Thyroid gland (tissue), 4 donors: ENCODE results near the gene WNT4. TPM values are rescaled to one million over a fixed set of nuclear protein-coding genes. Genes with fewer than 3 reads are reported as not detected.

ENCODE experiments used
- DNase-seq, 2 donors: peaks; one replicate each; pipeline ENCODE4 v3.0.0-alpha.2; 2019
- H3K27ac ChIP-seq, 3 donors: fragments of 200-600 bp; sonication (generic); 1 replicate in 2 of 3; 2 replicates in 1 of 3; pipeline ENCODE4 v1.5.1; 2016 to 2019; ENCODE audit warnings: mild to moderate bottlenecking in 1 of 3, moderate library complexity in 1 of 3
- H3K27me3 ChIP-seq: fragments of 200-600 bp; sonication (generic); one replicate; pipeline ENCODE4 v1.5.1; 2019
- H3K36me3 ChIP-seq, 2 donors: fragments of 200-600 bp; sonication (generic); one replicate each; pipeline ENCODE4 v1.5.1; 2016 to 2019
- H3K4me1 ChIP-seq, 2 donors: fragments of 200-600 bp; sonication (generic); one replicate each; pipeline ENCODE4 v1.5.1; 2017 to 2019
- H3K4me3 ChIP-seq, 3 donors: fragments of 200-600 bp; sonication (generic); replicated peaks in 1 of 3; 1 replicate in 2 of 3; 2 replicates in 1 of 3; pipeline ENCODE4 v1.5.1; 2016; ENCODE audit warnings: mild to moderate bottlenecking in 1 of 3
- H3K9me3 ChIP-seq: fragments of 200-600 bp; sonication (generic); one replicate; pipeline ENCODE4 v1.5.1; 2017
- POLR2A ChIP-seq, 2 donors: fragments of 450-650 bp; IDR thresholded peaks; one replicate each; pipeline ENCODE4 v1.6.1; 2017; ENCODE audit warnings: antibody characterized with exemption in 2 of 2, mild to moderate bottlenecking in 2 of 2, moderate library complexity in 1 of 2
- WGBS, 2 donors: methylation state at CpG; one replicate each; pipeline ENCODE4 v1.1.5; 2017; 5-methylcytosine and 5-hydroxymethylcytosine counted together
- intact Hi-C: fragments of 100-400 bp; cut with DNase I; formaldehyde crosslinking; loops from one replicate; pipeline ENCODE4 v1.15.1; 2023
- total RNA-seq, 4 donors: library from RNA; depleted of rRNA; stranded (reverse); fragments of >200 nt; gene quantifications; one replicate each; pipeline ENCODE4 v1.2.3, GENCODE V29; 2016
- TF ChIP-seq, protein P1 (sequence below), 6 experiments: fragments of 200-600 bp in 3 of 6; fragments of 450-650 bp in 3 of 6; sonication (generic) in 3 of 6; IDR thresholded peaks; one replicate each; pipeline ENCODE4 v1.5.1; 2016 to 2019; ENCODE audit warnings: antibody characterized with exemption in 6 of 6, mild to moderate bottlenecking in 2 of 6, inconsistent platforms in 1 of 6, moderate library complexity in 1 of 6

The WNT4 gene
- total RNA-seq, 4 donors from 2014 or later, result 0.29 to 3.0 (median 0.43) TPM

DNA sequence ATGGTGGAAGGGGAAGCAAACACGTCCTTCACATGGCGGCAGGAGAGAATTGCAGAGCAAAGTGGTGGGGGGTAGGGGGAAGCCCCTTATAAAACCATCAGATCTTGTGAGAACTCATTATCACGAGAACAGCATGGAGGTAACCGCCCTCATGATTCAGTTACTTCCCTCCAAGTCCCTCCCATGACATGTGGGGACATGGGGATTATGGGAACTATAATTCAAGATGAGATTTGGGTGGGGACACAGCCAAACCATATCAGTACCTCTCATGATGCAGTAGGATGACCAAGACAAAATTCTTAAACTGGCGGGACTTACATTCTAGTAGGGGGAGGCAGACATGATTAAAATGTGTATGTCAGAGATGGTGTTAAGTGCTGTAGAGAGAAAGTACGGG is 38.8 kb downstream of the WNT4 start:
- no peaks in the 10 kb centered on the region for H3K36me3 ChIP-seq
- H3K9me3 ChIP-seq, result no peaks in the 10 kb centered on the region
- H3K4me1 ChIP-seq, result peaks cover 0 to 5% of the 10 kb centered on the region in 2 donors
- WGBS, 2 donors, result 87 to 91% methylated on average over 6 of the region's 6 CpGs
- H3K27me3 ChIP-seq, result no peaks in the 10 kb centered on the region
- DNase-seq, result no peak
- no peak overlapping the region for H3K4me3 ChIP-seq
- no peak overlapping the region for H3K27ac ChIP-seq
- TF ChIP-seq POLR2A (IDR thresholded peaks at IDR 0.05), result no peak
- TF ChIP-seq, protein P1, sequence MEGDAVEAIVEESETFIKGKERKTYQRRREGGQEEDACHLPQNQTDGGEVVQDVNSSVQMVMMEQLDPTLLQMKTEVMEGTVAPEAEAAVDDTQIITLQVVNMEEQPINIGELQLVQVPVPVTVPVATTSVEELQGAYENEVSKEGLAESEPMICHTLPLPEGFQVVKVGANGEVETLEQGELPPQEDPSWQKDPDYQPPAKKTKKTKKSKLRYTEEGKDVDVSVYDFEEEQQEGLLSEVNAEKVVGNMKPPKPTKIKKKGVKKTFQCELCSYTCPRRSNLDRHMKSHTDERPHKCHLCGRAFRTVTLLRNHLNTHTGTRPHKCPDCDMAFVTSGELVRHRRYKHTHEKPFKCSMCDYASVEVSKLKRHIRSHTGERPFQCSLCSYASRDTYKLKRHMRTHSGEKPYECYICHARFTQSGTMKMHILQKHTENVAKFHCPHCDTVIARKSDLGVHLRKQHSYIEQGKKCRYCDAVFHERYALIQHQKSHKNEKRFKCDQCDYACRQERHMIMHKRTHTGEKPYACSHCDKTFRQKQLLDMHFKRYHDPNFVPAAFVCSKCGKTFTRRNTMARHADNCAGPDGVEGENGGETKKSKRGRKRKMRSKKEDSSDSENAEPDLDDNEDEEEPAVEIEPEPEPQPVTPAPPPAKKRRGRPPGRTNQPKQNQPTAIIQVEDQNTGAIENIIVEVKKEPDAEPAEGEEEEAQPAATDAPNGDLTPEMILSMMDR (IDR thresholded peaks at IDR 0.05), result no peak
- intact Hi-C loops, result loop anchor here (10.0 kb wide), 2 partner anchors 311 to 541 kb away; partner anchors contain the start of gene C1QC

GRCh38 chr1:22102746-22103145 is 40.2 kb downstream of the WNT4 start:
- H3K9me3 ChIP-seq, result no peaks in the 10 kb centered on the region
- TF ChIP-seq POLR2A (IDR thresholded peaks at IDR 0.05), result no peak
- TF ChIP-seq, protein P1 (IDR thresholded peaks at IDR 0.05), result no peak
- intact Hi-C loops, result loop anchor here (10.0 kb wide), 2 partner anchors 312 to 542 kb away; partner anchors contain the start of gene C1QC
- H3K27ac ChIP-seq, result no peak overlapping the region
- 80 to 83% methylated on average over 3 of the region's 3 CpGs for WGBS, 2 donors
- H3K4me1 ChIP-seq, result peaks cover 0 to 5% of the 10 kb centered on the region in 2 donors
- no peak for DNase-seq
- no peaks in the 10 kb centered on the region for H3K27me3 ChIP-seq
- H3K36me3 ChIP-seq, result peaks cover 0 to 4% of the 10 kb centered on the region in 2 donors
- no peak overlapping the region for H3K4me3 ChIP-seq

DNA sequence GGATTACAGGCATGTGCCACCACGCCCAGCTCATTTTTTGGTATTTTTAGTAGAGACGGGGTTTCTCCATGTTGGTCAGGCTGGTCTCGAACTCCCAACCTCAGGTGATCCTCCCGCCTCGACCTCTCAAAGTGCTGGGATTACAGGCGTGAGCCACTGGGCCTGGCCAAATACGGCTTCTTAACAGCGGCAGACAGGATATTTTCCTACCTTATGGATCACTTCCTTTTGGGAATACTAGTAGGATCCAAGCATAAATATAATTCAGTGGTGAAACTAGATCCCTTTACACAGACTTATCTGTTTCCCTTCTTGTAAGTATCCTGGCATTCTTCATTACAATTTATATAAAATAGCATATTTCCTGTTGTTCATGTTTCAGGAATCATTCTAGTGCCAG is 40.9 kb downstream of the WNT4 start:
- H3K27me3 ChIP-seq, result no peaks in the 10 kb centered on the region
- H3K36me3 ChIP-seq, result peaks cover 0 to 6% of the 10 kb centered on the region in 2 donors
- no peaks in the 10 kb centered on the region for H3K9me3 ChIP-seq
- H3K4me3 ChIP-seq, result no peak overlapping the region
- peaks cover 0 to 5% of the 10 kb centered on the region in 2 donors for H3K4me1 ChIP-seq
- 76 to 88% methylated on average over 8 of the region's 8 CpGs for WGBS, 2 donors
- intact Hi-C loops, result loop anchor here (10.0 kb wide), 2 partner anchors 313 to 543 kb away; partner anchors contain the start of gene C1QC
- H3K27ac ChIP-seq, result no peak overlapping the region
- TF ChIP-seq POLR2A (IDR thresholded peaks at IDR 0.05), result no peak
- TF ChIP-seq, protein P1 (IDR thresholded peaks at IDR 0.05), result no peak
- no peak for DNase-seq

DNA sequence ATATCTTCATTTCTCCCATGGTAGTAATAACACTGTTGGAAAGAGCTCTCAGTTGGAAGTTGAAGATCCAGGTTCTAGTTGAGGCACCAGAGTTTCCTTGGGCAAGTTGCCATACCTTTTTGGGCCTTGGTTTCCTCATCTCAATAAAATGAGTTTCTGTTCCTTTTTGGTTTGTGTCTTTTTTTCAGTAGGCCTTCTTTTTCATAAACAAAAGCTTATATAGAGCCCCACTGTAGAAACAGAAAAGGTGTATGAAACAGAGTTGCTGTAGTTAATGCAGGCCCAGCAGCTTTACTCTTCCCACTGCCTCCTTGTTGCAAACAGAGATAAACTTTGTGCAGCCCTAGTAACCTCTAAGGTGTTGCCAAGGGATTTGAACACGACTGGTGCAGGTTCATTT is 41.7 kb downstream of the WNT4 start:
- H3K27ac ChIP-seq, result no peak overlapping the region
- intact Hi-C loops, result loop anchor here (10.0 kb wide), 2 partner anchors 314 to 544 kb away; partner anchors contain the start of gene C1QC
- no peak for DNase-seq
- H3K36me3 ChIP-seq, result peaks cover 0 to 14% of the 10 kb centered on the region in 2 donors
- no peaks in the 10 kb centered on the region for H3K9me3 ChIP-seq
- no peak for TF ChIP-seq POLR2A (IDR thresholded peaks at IDR 0.05)
- TF ChIP-seq, protein P1 (IDR thresholded peaks at IDR 0.05), result no peak
- WGBS, 2 donors, result 64 to 65% methylated on average over 1 of the region's 1 CpG
- no peak overlapping the region for H3K4me3 ChIP-seq
- H3K27me3 ChIP-seq, result no peaks in the 10 kb centered on the region
- peaks cover 0 to 5% of the 10 kb centered on the region in 2 donors for H3K4me1 ChIP-seq

DNA sequence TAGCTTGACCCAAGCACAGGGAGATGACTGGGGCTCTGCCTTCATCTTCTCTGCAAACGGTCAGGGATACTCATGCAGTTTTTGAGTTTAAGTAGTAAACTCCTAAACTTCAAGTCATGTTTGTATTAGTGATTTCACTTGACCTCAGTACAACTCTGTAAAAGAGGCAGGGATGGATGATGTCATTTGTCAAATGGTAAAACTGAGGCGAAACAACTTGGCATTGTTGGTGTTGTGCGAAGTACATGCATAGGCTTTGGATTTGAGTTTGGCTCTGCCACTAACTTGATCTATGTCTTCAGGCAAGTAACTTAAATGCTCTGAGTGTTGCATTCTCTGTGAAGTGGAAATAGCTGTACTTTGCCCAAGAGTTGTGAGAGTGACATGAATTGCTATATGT is 42.7 kb downstream of the WNT4 start:
- intact Hi-C loops, result loop anchor here (10.0 kb wide), 2 partner anchors 315 to 545 kb away; partner anchors contain the start of gene C1QC

More for the DNA sequence above, 42.7 kb downstream of the WNT4 start:
- Histone ChIP-seq H3K27me3 (no peaks in the 10 kb centered on the region), H3K4me1 (peaks cover 0 to 5% of the 10 kb centered on the region in 2 donors), H3K4me3 (no peak overlapping the region), H3K9me3 (no peaks in the 10 kb centered on the region), H3K27ac (no peak overlapping the region), H3K36me3 (peaks cover 0 to 23% of the 10 kb centered on the region in 2 donors)
- no peak for DNase-seq
- WGBS, 2 donors, result 88 to 89% methylated on average over 3 of the region's 3 CpGs
- TF ChIP-seq, protein P1 (IDR thresholded peaks at IDR 0.05), result no peak
- TF ChIP-seq POLR2A (IDR thresholded peaks at IDR 0.05), result no peak
